Activated CD4-positive, alpha-beta T cell treated with anti-CD3 and anti-CD28 coated beads, Interleukin-2, amount 50 U/mL, for 4 hours (primary cell): Measurements from ENCODE around the gene ABCA9.
"Not testable (repeated sequence)": the region's sequence is repeated elsewhere in the genome, so short reads cannot be mapped to it uniquely, and the experiment has no call there.

ENCODE experiments used
- DNase-seq, 2 experiments: peaks; one replicate each; pipeline ENCODE4 v3.0.0-alpha.2; 2020

ABCA9 gene

GRCh38 chr17:69042308-69042707, 18.4 kb downstream of the ABCA9 start:
- DNase-seq = no peak

DNA sequence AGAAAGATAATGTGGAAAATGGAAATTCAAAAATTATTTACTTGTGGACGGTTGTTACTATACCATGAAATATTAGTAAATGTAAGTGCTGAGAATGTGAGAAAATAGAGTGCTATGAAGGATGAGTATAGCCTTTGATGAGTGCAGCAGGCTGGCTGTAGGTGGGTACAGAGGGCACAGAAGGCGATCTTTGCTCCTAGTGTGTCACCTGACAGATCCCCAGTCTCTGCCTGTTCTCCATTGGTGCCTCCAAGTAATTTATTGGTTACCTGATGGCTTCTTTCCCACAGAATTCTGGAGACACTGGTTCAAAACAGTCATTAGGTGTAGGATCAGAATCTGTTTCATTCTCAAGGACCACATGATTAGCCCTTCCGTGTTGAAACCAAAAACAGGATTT, 28.9 kb downstream of the ABCA9 start:
- DNase-seq = no peak

GRCh38 chr17:69030169-69030568, 30.6 kb downstream of the ABCA9 start:
- no peak for DNase-seq

GRCh38 chr17:69018687-69019086, 42.0 kb downstream of the ABCA9 start:
- no peak for DNase-seq

DNA sequence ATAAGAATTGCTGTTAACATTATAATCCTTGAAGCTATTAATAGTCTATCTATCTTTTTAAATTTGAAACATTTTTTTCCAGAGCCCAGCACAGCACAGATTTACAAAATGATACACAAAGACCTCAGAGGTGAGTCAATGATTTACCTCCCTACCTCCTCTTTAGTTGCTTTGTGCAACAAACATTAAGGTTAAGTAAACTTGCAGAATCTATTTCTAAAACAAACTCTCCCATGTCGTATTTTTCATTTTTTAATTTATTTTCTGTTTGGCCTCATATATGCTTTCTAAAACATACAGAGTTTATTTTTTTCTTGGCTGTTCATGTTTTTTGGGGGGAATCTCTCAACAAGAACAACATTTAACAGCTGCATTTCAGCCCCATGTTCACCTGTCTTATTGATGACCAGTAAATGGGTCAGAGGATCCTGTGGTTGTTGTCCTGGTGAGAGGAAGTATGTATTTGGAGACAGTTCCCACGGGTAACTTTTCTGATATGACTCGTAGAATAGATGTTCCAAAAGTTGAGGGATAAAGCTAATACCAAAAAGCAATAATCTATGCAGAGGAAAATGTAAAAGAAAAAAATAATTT, 42.6 kb downstream of the ABCA9 start:
- no peak for DNase-seq

DNA sequence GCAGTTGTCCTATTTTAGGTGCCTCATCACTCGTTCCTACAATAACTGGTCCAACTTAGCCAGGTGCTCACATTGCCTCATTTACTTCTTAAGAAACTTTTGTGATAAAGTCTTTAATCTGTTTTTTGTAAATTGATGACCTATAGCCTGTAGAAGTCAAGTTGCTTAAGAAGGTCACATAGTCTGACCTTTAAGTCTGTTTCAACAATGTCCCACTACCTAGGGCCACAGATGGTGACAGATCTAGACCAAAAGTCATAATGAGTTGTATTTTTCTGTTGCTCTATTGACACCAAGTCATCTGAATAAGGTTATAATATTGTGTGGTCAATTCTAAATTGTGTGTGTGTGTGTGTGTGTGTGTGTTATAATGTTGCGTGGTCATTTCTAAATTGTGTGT, 45.1 kb downstream of the ABCA9 start:
- DNase-seq = no peak

GRCh38 chr17:69012895-69013805, 47.6 kb downstream of the ABCA9 start:
- DNase-seq = no peak

DNA sequence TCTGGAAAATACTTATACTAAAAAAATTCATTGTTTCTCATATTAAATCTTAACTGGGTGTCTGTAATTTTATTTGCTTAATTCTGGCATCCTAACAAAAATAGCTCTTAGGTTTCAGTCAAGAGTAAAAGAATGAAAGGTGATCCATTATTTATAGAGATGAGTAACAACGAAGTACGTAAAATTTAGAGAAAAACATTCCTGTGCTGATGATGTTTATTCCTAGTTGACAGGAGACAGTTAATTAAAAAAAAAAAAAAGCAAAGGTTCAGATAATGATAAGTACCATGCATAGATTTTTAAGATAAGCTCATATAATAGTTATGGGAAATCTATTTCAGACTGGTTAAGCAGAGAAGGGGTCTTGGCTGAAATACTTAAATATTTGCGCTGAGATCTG, 50.8 kb downstream of the ABCA9 start:
- no peak for DNase-seq

GRCh38 chr17:69004759-69005158, 56.0 kb downstream of the ABCA9 start:
- not testable (repeated sequence) for DNase-seq

- DNase-seq = not testable (repeated sequence)
These were observed 61.0 kb downstream of the ABCA9 start for GRCh38 chr17:68999743-69000142.

DNA sequence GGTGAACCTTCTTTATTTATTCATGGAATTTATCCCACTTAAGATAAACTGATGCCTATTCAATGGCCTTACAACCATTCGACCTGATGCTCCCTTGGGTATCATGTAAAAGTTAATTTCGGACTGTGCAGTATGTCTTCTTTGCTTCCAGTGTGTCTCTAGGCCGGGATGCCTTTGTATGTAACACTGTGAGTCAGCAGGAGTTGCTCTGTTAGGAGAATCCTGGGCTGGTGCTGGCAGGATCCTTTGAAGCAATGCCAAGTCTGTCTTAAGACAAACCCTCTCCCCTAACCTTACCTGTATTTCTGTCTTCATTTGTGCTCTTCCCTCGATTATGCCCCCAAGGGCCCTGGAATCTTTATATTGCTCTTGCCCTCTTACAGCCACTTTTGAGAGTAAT, 67.6 kb downstream of the ABCA9 start:
- DNase-seq = no peak

DNA sequence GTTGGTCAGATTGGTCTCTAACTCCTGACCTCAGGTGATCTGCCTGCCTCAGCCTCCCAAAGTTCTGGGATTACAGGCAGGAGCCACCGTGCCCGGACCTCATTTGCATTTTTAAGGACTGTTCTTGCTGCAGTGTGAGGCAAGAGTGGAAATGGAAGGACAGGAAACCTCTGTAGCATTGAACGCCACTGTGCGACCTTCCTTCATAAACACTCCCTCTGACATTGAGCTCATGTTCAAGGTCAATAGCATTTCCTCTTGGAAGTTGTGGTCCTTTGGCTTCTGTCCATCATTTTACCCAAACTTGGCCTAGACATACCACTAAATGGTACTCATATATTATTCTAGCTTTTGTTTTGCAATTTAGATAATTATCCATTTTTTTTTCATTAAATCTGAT, 72.8 kb downstream of the ABCA9 start:
- DNase-seq = no peak

DNA sequence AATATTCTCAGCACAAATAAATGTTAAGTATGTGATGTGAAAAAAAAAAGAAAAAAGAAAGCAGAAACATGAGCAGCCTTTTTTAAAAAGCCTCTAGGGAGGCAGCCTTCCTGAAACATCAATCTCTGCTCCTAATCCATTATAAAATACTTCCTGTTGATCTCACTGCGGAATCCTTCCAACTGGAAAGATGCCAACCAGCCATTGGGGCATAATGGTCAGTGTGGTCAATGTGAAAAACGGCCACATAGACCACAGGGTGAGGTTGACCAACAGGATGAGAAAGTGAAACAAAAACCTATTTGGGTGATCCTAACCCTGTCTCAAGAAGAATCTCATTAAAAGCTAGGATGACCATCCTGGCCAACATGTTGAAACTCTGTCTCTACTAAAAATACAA, 79.4 kb downstream of the ABCA9 start:
- DNase-seq = no peak

GRCh38 chr17:68973098-68973846, 87.5 kb downstream of the ABCA9 start:
- no peak for DNase-seq

DNA sequence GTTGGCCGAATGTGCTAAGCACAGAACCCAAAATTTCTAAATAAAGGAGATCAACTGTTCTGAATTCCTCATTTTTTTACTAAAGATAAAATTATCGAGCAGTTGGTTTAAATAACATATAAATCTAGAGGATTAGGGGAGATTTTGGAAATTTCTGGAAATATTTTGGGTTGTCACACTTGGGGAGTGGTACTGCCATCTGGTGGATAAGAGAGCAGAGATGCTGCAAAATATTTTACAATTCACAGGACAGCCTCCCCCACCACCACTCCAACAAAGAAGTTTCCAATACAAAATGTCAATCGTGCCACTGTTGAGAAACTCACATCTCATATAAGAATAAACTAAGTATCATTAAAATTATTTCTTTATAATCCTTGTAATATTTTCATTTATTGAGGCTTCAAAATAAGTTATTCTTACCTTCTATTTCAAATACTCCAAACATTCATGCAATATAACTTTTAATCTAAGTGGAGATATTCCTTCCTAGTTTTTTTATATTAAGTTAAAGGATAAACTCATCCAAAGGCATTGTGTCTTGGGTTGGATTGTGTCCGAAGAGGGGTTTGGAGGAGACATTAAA, 88.5 kb downstream of the ABCA9 start:
- no peak for DNase-seq

DNA sequence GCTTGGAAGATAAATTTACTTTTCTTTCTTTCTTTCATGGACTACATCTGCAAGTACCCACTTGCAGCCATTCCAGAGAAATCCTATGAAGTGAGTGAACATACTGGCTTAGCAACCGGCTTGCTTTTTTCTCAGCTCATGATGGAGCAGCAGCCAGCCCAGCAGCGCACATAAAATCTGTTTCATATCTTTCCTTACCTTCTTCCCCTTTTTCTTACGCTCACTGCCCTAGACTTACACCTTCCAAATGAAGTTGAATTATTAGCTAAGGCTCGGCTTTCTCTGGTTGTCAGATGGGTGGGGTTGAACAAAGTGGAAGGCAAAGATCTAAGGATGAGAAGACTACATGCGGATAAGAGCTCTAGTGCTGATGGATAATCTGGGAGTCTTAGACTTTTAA, 91.6 kb downstream of the ABCA9 start:
- no peak for DNase-seq

DNA sequence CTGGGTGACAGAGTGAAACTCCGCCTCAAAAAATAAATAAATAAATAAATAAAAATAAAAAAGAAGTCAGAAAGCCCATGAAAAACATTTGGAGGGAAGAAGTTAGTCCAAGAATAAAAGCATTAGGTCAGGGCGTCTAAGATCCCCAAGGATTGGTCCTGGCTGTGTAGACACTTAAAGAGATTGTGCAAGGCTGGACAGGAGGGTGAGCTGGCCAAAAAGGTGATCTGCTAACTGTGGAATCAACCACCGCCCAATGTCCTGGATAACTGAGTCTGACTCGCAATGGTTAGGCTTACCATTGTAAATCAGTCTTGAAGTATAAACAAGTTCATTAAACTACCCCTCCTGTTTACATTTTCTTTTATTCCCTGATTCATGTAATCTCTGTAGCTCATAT, 96.8 kb downstream of the ABCA9 start:
- DNase-seq = no peak

DNA sequence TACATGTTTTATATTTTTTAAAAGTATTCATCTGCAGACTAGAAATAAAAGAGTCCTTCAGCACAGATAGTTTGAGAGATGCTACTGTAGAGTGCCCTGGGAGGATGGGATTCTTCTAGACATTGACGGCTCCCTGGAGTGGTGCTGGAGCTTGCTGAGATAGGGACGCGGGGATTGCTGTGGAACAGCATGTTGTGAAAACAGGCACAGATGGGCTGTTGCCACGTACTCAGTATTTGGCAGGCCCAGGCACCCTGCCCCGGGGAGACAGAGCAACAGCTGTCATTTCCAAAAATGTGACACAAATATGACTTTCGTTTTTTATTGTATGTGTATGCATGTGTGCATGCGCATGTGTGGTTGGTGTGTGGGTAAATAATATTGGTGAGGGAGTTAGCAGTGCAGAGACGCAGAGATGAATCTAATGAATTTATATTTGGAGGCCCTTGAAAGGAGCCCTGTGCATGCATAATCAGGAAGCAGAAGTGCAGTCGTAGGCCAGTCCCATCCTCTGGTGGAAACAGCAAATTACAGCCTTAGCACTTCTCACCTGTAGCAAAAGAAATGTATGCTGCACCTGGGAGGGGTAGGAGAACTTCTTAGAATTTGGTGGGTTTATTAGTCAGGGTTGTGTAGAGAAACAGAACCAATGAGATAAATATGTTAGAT, 99.4 kb downstream of the ABCA9 start:
- no peak for DNase-seq

- DNase-seq = not testable (repeated sequence)
These were observed 101.6 kb downstream of the ABCA9 start for GRCh38 chr17:68959117-68959516.

GRCh38 chr17:68957944-68958343, 102.8 kb downstream of the ABCA9 start:
- DNase-seq = no peak

DNA sequence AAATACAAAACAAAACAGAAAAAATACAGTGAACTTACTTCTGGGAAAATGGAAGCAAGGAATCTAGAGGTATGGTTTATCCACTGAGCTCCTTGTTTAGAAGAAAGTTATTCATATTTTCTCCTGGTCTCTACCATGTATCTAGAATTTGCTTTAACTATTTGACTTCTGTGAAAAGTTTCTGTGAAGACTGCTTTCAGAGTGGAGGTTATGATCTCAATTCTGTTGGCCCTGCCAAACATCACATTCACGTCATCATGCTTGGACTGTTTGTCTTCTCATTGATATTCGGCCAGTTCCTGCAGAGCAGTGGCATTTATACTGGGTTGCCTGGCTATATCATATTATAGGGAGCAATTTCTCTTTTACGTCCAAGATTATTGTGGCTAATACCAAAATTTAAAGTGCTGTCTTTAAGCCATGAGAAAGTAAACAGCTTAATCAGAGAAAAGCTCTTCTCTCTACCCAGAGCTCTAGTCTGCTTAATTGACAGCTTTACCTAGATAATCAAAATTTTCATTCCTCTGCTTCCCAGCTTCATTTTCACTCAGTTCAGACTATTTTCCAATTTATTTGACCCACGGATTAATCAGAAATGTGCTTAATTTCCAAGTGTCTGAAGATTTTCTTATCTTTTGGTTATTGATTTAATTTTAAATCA, 105.4 kb downstream of the ABCA9 start, which contains the start of gene ABCA8:
TSS of gene ABCA8 (minus strand) at position 212 of the 661 bp plus-strand sequence. CDS start 13,358 bp downstream, outside the sequence.
- DNase-seq = no peak
